H1 (cell line): ENCODE measurements around the gene SLC35F1. TPM values are rescaled to one million over a fixed set of nuclear protein-coding genes. Genes with fewer than 3 reads are reported as not detected.

ENCODE experiments used
- CTCF ChIA-PET: fragments of 300-600 bp; sonication (Branson Sonifier 250); formaldehyde crosslinking; loops from one replicate; lab custom pipeline; 2021; ENCODE audit not compliant: partially characterized antibody; lab: Charles Lee
- POLR2A ChIA-PET: fragments of 300-600 bp; sonication (Branson Sonifier 250); formaldehyde crosslinking; loops from one replicate; lab custom pipeline; 2021; ENCODE audit warnings: inconsistent platforms; ENCODE audit not compliant: partially characterized antibody; lab: Charles Lee
- DNase-seq, 2 experiments: peaks; one replicate each; pipeline versions ENCODE4 v3.0.0 to v3.0.0-alpha.2; 2010 to 2022; ENCODE audit warnings: low spot score in 2 of 2, low read depth in 1 of 2, mixed read lengths in 1 of 2
- FAIRE-seq: peaks from 2 replicates; lab custom pipeline; 2011; peaks lifted over from hg19 to GRCh38; lab: Jason Lieb, UNC
- H2AFZ ChIP-seq: 2 replicates; pipeline ENCODE4 v1.8.1; 2012; ENCODE audit warnings: low read length, inconsistent platforms
- H2AK5ac ChIP-seq: 2 replicates; pipeline ENCODE4 v1.6.1; 2013; ENCODE audit warnings: low read depth, low read length
- H2BK120ac ChIP-seq: replicated peaks from 2 replicates; pipeline ENCODE3; 2013; ENCODE audit warnings: low read depth, low read length, inconsistent platforms
- H2BK12ac ChIP-seq: 2 replicates; pipeline ENCODE4 v1.6.1; 2013; ENCODE audit warnings: low read depth, low read length
- H2BK15ac ChIP-seq: 2 replicates; pipeline ENCODE4 v1.6.1; 2013; ENCODE audit warnings: low read length
- H2BK20ac ChIP-seq: 2 replicates; pipeline ENCODE4 v1.6.1; 2013; ENCODE audit warnings: low read length
- H2BK5ac ChIP-seq: 2 replicates; pipeline ENCODE4 v1.6.1; 2013; ENCODE audit warnings: low read depth, low read length
- H3K14ac ChIP-seq: 2 replicates; pipeline ENCODE4 v1.6.1; 2013; ENCODE audit warnings: inconsistent platforms; ENCODE audit not compliant: insufficient read length
- H3K18ac ChIP-seq: 2 replicates; pipeline ENCODE4 v1.6.1; 2013; ENCODE audit warnings: low read length; ENCODE audit errors: extremely low read depth
- H3K23ac ChIP-seq: 2 replicates; pipeline ENCODE4 v1.6.1; 2013; ENCODE audit warnings: inconsistent platforms; ENCODE audit not compliant: insufficient read length
- H3K23me2 ChIP-seq: 2 replicates; pipeline ENCODE4 v1.6.1; 2013; ENCODE audit warnings: low read depth, low read length
- H3K27ac ChIP-seq: 2 replicates; pipeline ENCODE4 v1.6.1; 2011; ENCODE audit warnings: low read depth, low read length, inconsistent platforms
- H3K27me3 ChIP-seq, 4 experiments: replicated peaks in 1 of 4; 1 replicate in 1 of 4; 2 replicates in 3 of 4; pipeline versions ENCODE4 v1.6.1 to v1.8.1; 2011 to 2013; ENCODE audit warnings: low read length in 3 of 4, mild to moderate bottlenecking in 3 of 4, inconsistent platforms in 2 of 4, mixed read lengths in 2 of 4, moderate library complexity in 1 of 4; ENCODE audit not compliant: control insufficient read depth in 3 of 4, insufficient read depth in 3 of 4; ENCODE audit errors: extremely low read depth in 1 of 4
- H3K36me3 ChIP-seq, 4 experiments: 2 replicates each; pipeline versions ENCODE4 v1.6.1 to v1.8.1; 2011 to 2013; ENCODE audit warnings: mild to moderate bottlenecking in 4 of 4, low read length in 3 of 4, moderate library complexity in 2 of 4, control low read depth in 1 of 4, inconsistent platforms in 1 of 4; ENCODE audit not compliant: insufficient read depth in 4 of 4, control insufficient read depth in 2 of 4
- H3K4ac ChIP-seq: replicated peaks from 2 replicates; pipeline ENCODE3; 2013; ENCODE audit warnings: low read length, low read depth, mixed read lengths, inconsistent platforms; ENCODE audit not compliant: insufficient read length
- H3K4me1 ChIP-seq, 4 experiments: replicated peaks in 1 of 4; 1 replicate in 1 of 4; 2 replicates in 3 of 4; pipeline versions ENCODE4 v1.6.1 to v1.8.1; 2011 to 2013; ENCODE audit warnings: low read length in 3 of 4, inconsistent platforms in 2 of 4, mixed read lengths in 1 of 4; ENCODE audit not compliant: insufficient read depth in 4 of 4, control insufficient read depth in 3 of 4
- H3K4me2 ChIP-seq, 2 experiments: 2 replicates each; pipeline versions ENCODE4 v1.6.1 to v1.8.1; 2011 to 2013; ENCODE audit warnings: low read depth in 2 of 2, low read length in 2 of 2, control low read depth in 1 of 2, inconsistent platforms in 1 of 2, mild to moderate bottlenecking in 1 of 2; ENCODE audit not compliant: insufficient read depth in 1 of 2
- H3K4me3 ChIP-seq, 4 experiments: fragments of 200-600, 300-600 bp in 1 of 4; sonication (generic), shearing (Covaris generic), sonication (Bioruptor Twin) in 1 of 4; 2 replicates each; pipeline versions ENCODE4 v1.5.1 to v1.8.1; 2011 to 2016; ENCODE audit warnings: low read length in 4 of 4, low read depth in 3 of 4, control low read depth in 2 of 4, inconsistent platforms in 2 of 4, mild to moderate bottlenecking in 2 of 4, mixed read lengths in 1 of 4, moderate library complexity in 1 of 4; ENCODE audit not compliant: insufficient read depth in 2 of 4; ENCODE audit errors: extremely low read depth in 1 of 4
- H3K56ac ChIP-seq: replicated peaks from 2 replicates; pipeline ENCODE3; 2013; ENCODE audit warnings: low read depth, mild to moderate bottlenecking, mixed read lengths, low read length, inconsistent platforms; ENCODE audit not compliant: insufficient read length
- H3K79me1 ChIP-seq: 2 replicates; pipeline ENCODE4 v1.6.1; 2013; ENCODE audit warnings: low read depth, low read length, control low read depth
- H3K79me2 ChIP-seq, 2 experiments: 2 replicates each; pipeline versions ENCODE4 v1.6.1 to v1.8.1; 2012 to 2013; ENCODE audit warnings: low read length in 2 of 2, mild to moderate bottlenecking in 2 of 2, inconsistent platforms in 1 of 2; ENCODE audit not compliant: insufficient read depth in 2 of 2, control insufficient read depth in 1 of 2
- H3K9ac ChIP-seq, 4 experiments: replicated peaks in 1 of 4; 1 replicate in 1 of 4; 2 replicates in 3 of 4; pipeline versions ENCODE4 v1.6.1 to v1.8.1; 2011 to 2013; ENCODE audit warnings: low read depth in 3 of 4, low read length in 3 of 4, control low read depth in 2 of 4, mild to moderate bottlenecking in 2 of 4, moderate library complexity in 2 of 4, inconsistent platforms in 1 of 4; ENCODE audit errors: extremely low read depth in 1 of 4
- H3K9me3 ChIP-seq, 2 experiments: 2 replicates each; pipeline versions ENCODE4 v1.6.1 to v1.8.1; 2012 to 2013; ENCODE audit warnings: mild to moderate bottlenecking in 2 of 2, moderate library complexity in 2 of 2, control low read depth in 1 of 2, inconsistent platforms in 1 of 2, low read depth in 1 of 2, low read length in 1 of 2, mixed read lengths in 1 of 2; ENCODE audit not compliant: insufficient read depth in 2 of 2
- H4K20me1 ChIP-seq, 2 experiments: replicated peaks in 1 of 2; 2 replicates each; pipeline versions ENCODE3 to v1.8.1; 2011 to 2013; ENCODE audit warnings: inconsistent platforms in 2 of 2, low read length in 2 of 2, mild to moderate bottlenecking in 1 of 2; ENCODE audit not compliant: insufficient read depth in 2 of 2, control insufficient read depth in 1 of 2
- H4K5ac ChIP-seq: 2 replicates; pipeline ENCODE4 v1.6.1; 2013; ENCODE audit warnings: low read length, low read depth, mixed read lengths, inconsistent platforms; ENCODE audit not compliant: insufficient read length
- H4K8ac ChIP-seq: 2 replicates; pipeline ENCODE4 v1.8.0; 2013; ENCODE audit warnings: mild to moderate bottlenecking, moderate library complexity, low read length, inconsistent platforms; ENCODE audit not compliant: insufficient read depth; ENCODE audit errors: extremely low read depth
- H4K91ac ChIP-seq: replicated peaks from 2 replicates; pipeline ENCODE3; 2013; ENCODE audit warnings: low read length, mixed read lengths, inconsistent platforms; ENCODE audit not compliant: insufficient read length
- BCL11A ChIP-seq, 2 experiments: IDR thresholded peaks; one replicate each; pipeline ENCODE4 v1.6.1; 2011; ENCODE audit warnings: low read depth in 2 of 2, low read length in 2 of 2, mild to moderate bottlenecking in 2 of 2
- HDAC6 ChIP-seq: IDR thresholded peaks from one replicate; pipeline ENCODE4 v1.7.1; 2012; ENCODE audit warnings: low read depth, mild to moderate bottlenecking, inconsistent platforms, low read length, moderate library complexity
- JUND ChIP-seq: IDR thresholded peaks from 2 replicates; pipeline ENCODE4 v1.6.1; 2011; ENCODE audit warnings: mild to moderate bottlenecking, improper control_type of control experiment, low read length
- KDM1A ChIP-seq: fragments of 200-600, 300-600 bp; sonication (generic); IDR thresholded peaks from 2 replicates; pipeline ENCODE4 v1.7.1; 2016; ENCODE audit warnings: mild to moderate bottlenecking, low read length, borderline replicate concordance
- POU5F1 ChIP-seq: IDR thresholded peaks from 2 replicates; pipeline ENCODE4 v1.6.1; 2011; ENCODE audit warnings: low read depth, mild to moderate bottlenecking, low read length, moderate library complexity
- WGBS, 2 experiments: shearing (Covaris generic) in 1 of 2; methylation state at CpG; one replicate each; pipeline versions ENCODE4 v1.1.6 to v1.1.7; 2013 to 2015; ENCODE audit warnings: low lambda C conversion rate in 2 of 2, mixed read lengths in 2 of 2, inconsistent platforms in 1 of 2, low coverage in 1 of 2, missing lambda C conversion rate in 1 of 2; ENCODE audit not compliant: insufficient replicate concordance in 2 of 2, insufficient coverage in 1 of 2, insufficient read length in 1 of 2; ENCODE audit errors: extremely low coverage in 1 of 2, missing lambda C conversion rate in 1 of 2; 5-methylcytosine and 5-hydroxymethylcytosine counted together
- polyA plus RNA-seq, 7 experiments: library from polyadenylated mRNA; depleted of rRNA in 3 of 7; stranded (reverse) in 5 of 7; unstranded in 2 of 7; fragments of >200 nt in 5 of 7; fragments of 200-250 nt in 2 of 7; gene quantifications; 1 replicate in 5 of 7; 2 replicates in 1 of 7; 4 replicates in 1 of 7; pipeline versions ENCODE4 v1.2.1 to v1.2.3, GENCODE V29; 2011 to 2013; ENCODE audit warnings: missing spikeins in 2 of 7, mixed read lengths in 2 of 7
- total RNA-seq: library from RNA; stranded (reverse); fragmentation: NEBNext Ultra II Directional; extraction: Animal tissue kit (Norgen Biotek cat#: 25700); gene quantifications from 2 replicates; pipeline ENCODE4 v1.2.1, GENCODE V29; 2021

The SLC35F1 gene
- total and polyA plus RNA-seq, 2 of the 8 experiments (the other 6 are each of a cell fraction or from before 2014, with no cell fraction given): 7.0 to 10.0 TPM

- Histone ChIP-seq H2BK12ac (no peak overlapping the region), H3K9me3 (peaks cover 12 to 15% of the 10 kb centered on the region in 2 experiments), H3K23ac (no peak overlapping the region), H3K79me1 (no peaks in the 10 kb centered on the region), H3K27me3 (no peaks in the 10 kb centered on the region), H3K4me1 (no peaks in the 10 kb centered on the region), H2BK15ac (no peak overlapping the region), H2AK5ac (no peak overlapping the region), H3K4me2 (no peak overlapping the region), H3K56ac (no peak overlapping the region), H3K79me2 (no peaks in the 10 kb centered on the region), H2BK20ac (no peak overlapping the region), H3K14ac (no peak overlapping the region), H3K27ac (no peak overlapping the region), H4K20me1 (no peaks in the 10 kb centered on the region), H3K18ac (no peak overlapping the region), H3K23me2 (no peaks in the 10 kb centered on the region), H4K91ac (no peak overlapping the region), H3K4ac (no peak overlapping the region), H2AFZ (no peak overlapping the region), H4K5ac (no peak overlapping the region), H4K8ac (no peak overlapping the region), H3K36me3 (peaks cover 0 to 11% (median 0%) of the 10 kb centered on the region in 4 experiments; a peak in 1 of 8 replicates), H3K4me3 (no peak overlapping the region), H2BK5ac (no peak overlapping the region), H3K9ac (no peak overlapping the region), H2BK120ac (no peak overlapping the region)
- no peak for DNase-seq
- WGBS, 2 experiments: 92% methylated on average over 3 of the region's 3 CpGs; no CpG with 5 or more reads in 1 of the 2 experiments
- TF ChIP-seq HDAC6: no peak
- TF ChIP-seq JUND: no peak
- TF ChIP-seq KDM1A: no peak
- no peak for TF ChIP-seq BCL11A (IDR thresholded peaks at IDR 0.05; ENCODE audit: low read depth in 2 of 2, low read length in 2 of 2)
- TF ChIP-seq POU5F1: no peak
- no peak for FAIRE-seq
- POLR2A ChIA-PET: no interaction called here
- CTCF ChIA-PET: interaction anchor here (2.2 kb wide), 1 partner anchor 17 kb away, joined by 12 read pairs; no protein-coding TSS in a partner anchor
Observed at GRCh38 chr6:118097576-118097975, 190.5 kb downstream of the SLC35F1 start.
